WI38 (cell line): Measurements from ENCODE around the gene AATK.

Experiments
- H3K4me3 ChIP-seq: 2 replicates; pipeline ENCODE4 v1.5.1; 2011; ENCODE audit warnings: low read depth, mild to moderate bottlenecking, control low read depth, low read length
- CTCF ChIP-seq: IDR thresholded peaks from 2 replicates; pipeline ENCODE4 v1.5.1; 2012; ENCODE audit warnings: low read depth, mild to moderate bottlenecking, control low read depth, low read length

The AATK gene

GRCh38 chr17:81115749-81116464 lies 50.1 kb downstream of the AATK start:
- no peak overlapping the region for H3K4me3 ChIP-seq
- no peak for TF ChIP-seq CTCF

- no peak for TF ChIP-seq CTCF
- H3K4me3 ChIP-seq: no peak overlapping the region
Observed at GRCh38 chr17:81115219-81115618, 50.8 kb downstream of the AATK start.

GRCh38 chr17:81114351-81115093 lies 51.5 kb downstream of the AATK start:
- TF ChIP-seq CTCF: no peak

GRCh38 chr17:81113158-81113724 lies 52.8 kb downstream of the AATK start:
- no peak for TF ChIP-seq CTCF

More at GRCh38 chr17:81114351-81115093, 51.5 kb downstream of the AATK start:
- no peak overlapping the region for H3K4me3 ChIP-seq

GRCh38 chr17:81112450-81112849 lies 53.6 kb downstream of the AATK start:
- H3K4me3 ChIP-seq: no peak overlapping the region
- TF ChIP-seq CTCF: no peak

More at GRCh38 chr17:81113158-81113724, 52.8 kb downstream of the AATK start:
- H3K4me3 ChIP-seq: no peak overlapping the region

- H3K4me3 ChIP-seq: no peak overlapping the region
- no peak for TF ChIP-seq CTCF
Observed at GRCh38 chr17:81111066-81111465, 55.0 kb downstream of the AATK start.

GRCh38 chr17:81110488-81111040 lies 55.5 kb downstream of the AATK start:
- no peak overlapping the region for H3K4me3 ChIP-seq
- TF ChIP-seq CTCF: no peak
